ENCODE measurements around the gene CMIP.

CMIP gene

GRCh38 chr16:81495321-81496234 is 51.0 kb downstream of the CMIP start:
- no peak for DNase-seq (ENCODE audit: low read depth)

- DNase-seq (ENCODE audit: low read depth), result no peak
Measured at GRCh38 chr16:81496321-81496720, 51.7 kb downstream of the CMIP start.

- no peak for DNase-seq (ENCODE audit: low read depth)
Measured at GRCh38 chr16:81496742-81497141, 52.1 kb downstream of the CMIP start.

GRCh38 chr16:81497690-81498089 is 53.1 kb downstream of the CMIP start:
- DNase-seq (ENCODE audit: low read depth), result no peak

GRCh38 chr16:81498351-81498750 is 53.7 kb downstream of the CMIP start:
- DNase-seq (ENCODE audit: low read depth), result no peak

GRCh38 chr16:81499576-81500380 is 55.2 kb downstream of the CMIP start:
- no peak for DNase-seq (ENCODE audit: low read depth)

GRCh38 chr16:81500833-81501521 is 56.4 kb downstream of the CMIP start:
- no peak for DNase-seq (ENCODE audit: low read depth)

- no peak for DNase-seq (ENCODE audit: low read depth)
Measured at GRCh38 chr16:81502396-81503070, 57.9 kb downstream of the CMIP start.

GRCh38 chr16:81505011-81505661 is 60.5 kb downstream of the CMIP start:
- DNase-seq (ENCODE audit: low read depth), result no peak

GRCh38 chr16:81509404-81509803 is 64.8 kb downstream of the CMIP start:
- DNase-seq (ENCODE audit: low read depth), result no peak

- DNase-seq (ENCODE audit: low read depth), result no peak
Measured at GRCh38 chr16:81510016-81510415, 65.4 kb downstream of the CMIP start.

- DNase-seq (ENCODE audit: low read depth), result no peak
Measured at GRCh38 chr16:81511371-81511770, 66.8 kb downstream of the CMIP start.

GRCh38 chr16:81513204-81514040 is 68.8 kb downstream of the CMIP start:
- no peak for DNase-seq (ENCODE audit: low read depth)

- DNase-seq (ENCODE audit: low read depth), result no peak
Measured at GRCh38 chr16:81514041-81514559, 69.5 kb downstream of the CMIP start.

GRCh38 chr16:81514568-81515258 is 70.1 kb downstream of the CMIP start:
- DNase-seq (ENCODE audit: low read depth), result no peak

GRCh38 chr16:81515281-81515680 is 70.7 kb downstream of the CMIP start:
- DNase-seq (ENCODE audit: low read depth), result no peak

- DNase-seq (ENCODE audit: low read depth), result no peak
Measured at GRCh38 chr16:81515721-81516120, 71.1 kb downstream of the CMIP start.

GRCh38 chr16:81516478-81517149 is 72.0 kb downstream of the CMIP start:
- no peak for DNase-seq (ENCODE audit: low read depth)

- no peak for DNase-seq (ENCODE audit: low read depth)
Measured at GRCh38 chr16:81517150-81517499, 72.5 kb downstream of the CMIP start.

All from activated T-cell treated with anti-CD3 and anti-CD28 coated beads for 1 hour (primary cell).